ENCODE data around the gene TRPV6. TPM values are rescaled to one million over a fixed set of nuclear protein-coding genes. Genes with fewer than 3 reads are reported as not detected.

Gene TRPV6
- polyA plus RNA-seq (2013, experiment 1 of 2; ENCODE audit: insufficient read length) = not detected
- 0.11 TPM for polyA plus RNA-seq (2013, experiment 2 of 2; ENCODE audit: insufficient read length)

GRCh38 chr7:142885311-142886230 is at the start of gene TRPV6:
Gene TRPV6, minus strand, starts transcription at chr7:142885745.
- DNase-seq = no peak

- no peak for DNase-seq
Measured at GRCh38 chr7:142934056-142934455, 48.5 kb upstream of the TRPV6 start.

- DNase-seq = no peak
Measured at GRCh38 chr7:142933624-142934023, 48.1 kb upstream of the TRPV6 start, which contains the start of gene TRPV5. Gene TRPV5, minus strand, starts transcription at chr7:142933746. Its CDS starts 287 bp downstream, at chr7:142933459.

GRCh38 chr7:142933092-142933475 is 47.5 kb upstream of the TRPV6 start:
- no peak for DNase-seq

GRCh38 chr7:142932386-142933091 is 47.0 kb upstream of the TRPV6 start:
- no peak for DNase-seq

GRCh38 chr7:142930126-142930730 is 44.7 kb upstream of the TRPV6 start:
- no peak for DNase-seq

- DNase-seq = no peak
Measured at GRCh38 chr7:142927949-142928348, 42.4 kb upstream of the TRPV6 start.

GRCh38 chr7:142927085-142927745 is 41.7 kb upstream of the TRPV6 start:
- no peak for DNase-seq

- DNase-seq = no peak
Measured at GRCh38 chr7:142925413-142925812, 39.9 kb upstream of the TRPV6 start.

GRCh38 chr7:142923391-142923790 is 37.8 kb upstream of the TRPV6 start:
- DNase-seq = no peak

GRCh38 chr7:142919656-142920055 is 34.1 kb upstream of the TRPV6 start:
- no peak for DNase-seq

- no peak for DNase-seq
Measured at GRCh38 chr7:142918901-142919300, 33.4 kb upstream of the TRPV6 start.

GRCh38 chr7:142917447-142917846 is 31.9 kb upstream of the TRPV6 start:
- DNase-seq = no peak

GRCh38 chr7:142916508-142916907 is 31.0 kb upstream of the TRPV6 start:
- DNase-seq = no peak

GRCh38 chr7:142915315-142915714 is 29.8 kb upstream of the TRPV6 start:
- DNase-seq = no peak

- no peak for DNase-seq
Measured at GRCh38 chr7:142914121-142914520, 28.6 kb upstream of the TRPV6 start.

GRCh38 chr7:142913566-142913965 is 28.0 kb upstream of the TRPV6 start:
- DNase-seq = no peak

- no peak for DNase-seq
Measured at GRCh38 chr7:142913051-142913450, 27.5 kb upstream of the TRPV6 start.

GRCh38 chr7:142910481-142910880 is 24.9 kb upstream of the TRPV6 start:
- DNase-seq = no peak

- DNase-seq = no peak
Measured at GRCh38 chr7:142910031-142910433, 24.5 kb upstream of the TRPV6 start.

- no peak for DNase-seq
Measured at GRCh38 chr7:142908921-142909890, 23.7 kb upstream of the TRPV6 start.
